Measurements from ENCODE around the gene GATAD2A. TPM values are rescaled to one million over a fixed set of nuclear protein-coding genes. Genes with fewer than 3 reads are reported as not detected.
A peak's percentile ranks its signal among the peaks of the same experiment; 100 is the strongest.
"Not testable (repeated sequence)": the region's sequence is repeated elsewhere in the genome, so short reads cannot be mapped to it uniquely, and the experiment has no call there.

The GATAD2A gene
- polyA plus RNA-seq, 1 donor (not counting 4 experiments of a cell fraction or from before 2014, with no cell fraction given): 28.4 TPM

DNA sequence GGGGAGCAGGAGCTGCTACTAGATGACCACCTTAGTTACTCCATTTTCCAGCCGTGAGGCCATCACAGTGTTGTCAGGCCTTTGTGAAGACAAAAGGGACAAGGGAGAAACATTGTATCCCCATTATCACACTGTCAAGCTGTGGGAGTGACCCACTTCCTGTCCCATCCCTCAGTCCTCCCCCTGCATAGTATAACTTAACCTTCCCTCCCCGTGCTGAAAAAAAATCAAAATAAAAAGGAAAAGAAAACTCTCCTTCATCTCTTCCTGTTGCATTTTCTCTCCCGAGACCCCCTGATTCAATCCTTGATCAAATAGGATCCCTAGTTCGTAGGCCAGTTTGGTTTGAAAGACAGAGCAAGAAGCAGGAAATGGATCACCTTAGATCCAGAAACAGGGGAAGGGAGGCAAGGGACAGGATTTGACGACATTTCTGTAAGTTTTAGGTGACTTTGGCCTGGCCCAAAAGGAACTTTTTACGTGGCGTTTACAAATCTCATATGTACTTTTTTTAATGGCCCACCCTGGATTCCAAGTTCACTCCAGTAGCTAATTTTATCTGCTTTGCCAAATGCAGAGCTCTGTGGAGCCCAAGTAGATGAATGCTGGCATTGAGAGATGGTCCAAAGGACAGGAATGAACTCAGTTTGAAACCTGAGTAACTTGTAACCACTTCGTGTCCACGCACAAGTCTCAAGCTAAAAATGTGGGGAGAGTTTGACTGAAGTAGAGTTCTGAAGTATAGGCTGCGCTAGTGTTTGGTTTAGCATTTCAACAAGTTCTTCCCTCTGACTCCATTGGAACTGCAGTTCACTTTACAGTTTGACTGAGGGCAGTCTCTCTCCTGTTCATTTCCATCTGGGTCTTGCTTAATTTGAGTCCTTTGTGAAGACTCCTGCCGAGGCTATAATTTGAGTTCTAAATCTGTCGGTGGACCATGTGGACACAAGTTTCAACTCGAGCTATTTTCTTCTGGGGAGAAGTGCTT is 16.6 kb upstream of the GATAD2A start:
- dilution Hi-C loops (cut with MboI; ENCODE audit: extremely low pct_ligation_motif_present, low sequenced_read_pairs): no loop called here

DNA sequence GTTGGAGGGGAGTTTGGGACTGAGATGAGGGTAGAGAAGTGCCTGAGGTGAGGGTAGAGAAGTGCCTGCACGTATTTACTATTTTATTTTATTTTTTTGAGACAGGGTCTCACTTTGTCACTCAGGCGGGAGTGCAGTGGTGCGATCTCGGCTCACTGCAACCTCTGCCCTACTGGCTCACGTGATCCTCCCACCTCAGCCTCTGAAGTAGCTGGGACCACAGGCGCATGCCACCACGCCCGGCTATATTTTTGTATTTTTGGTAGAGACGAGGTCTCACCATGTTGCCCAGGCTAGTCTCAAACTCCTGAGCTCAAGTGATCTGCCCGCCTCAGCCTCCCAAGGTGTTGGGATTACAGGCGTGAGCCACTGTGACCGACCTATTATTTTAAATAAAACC is 15.8 kb upstream of the GATAD2A start:
- FAIRE-seq; H3K27ac ChIP-seq (ENCODE audit: control insufficient read depth, insufficient read depth, low read length); dilution Hi-C loops (cut with MboI; ENCODE audit: extremely low pct_ligation_motif_present, low sequenced_read_pairs); H3K27me3 ChIP-seq (ENCODE audit: control insufficient read depth, extremely low read depth, insufficient read depth, low read length); H3K9ac ChIP-seq (ENCODE audit: control insufficient read depth, extremely low read depth, insufficient read depth, low read length); DNase-seq (ENCODE audit: low read depth, low spot score); H3K9me1 ChIP-seq (ENCODE audit: control insufficient read depth, extremely low read depth, insufficient read depth, low read length); H3K36me3 ChIP-seq (ENCODE audit: control insufficient read depth in 2 of 2, extremely low read depth in 1 of 2, insufficient read depth in 2 of 2, low read length in 2 of 2); H2AFZ ChIP-seq (ENCODE audit: control insufficient read depth, low read length); H3K4me3 ChIP-seq (ENCODE audit: control insufficient read depth in 2 of 3, extremely low read depth in 1 of 3, insufficient read depth in 2 of 3, low read depth in 1 of 3, low read length in 3 of 3); H3K9me3 ChIP-seq (ENCODE audit: control insufficient read depth, low read depth, low read length); H4K20me1 ChIP-seq (ENCODE audit: control insufficient read depth, extremely low read depth, insufficient read depth, low read length): not testable (repeated sequence)
- peaks cover 36% of the 10 kb centered on the region for H3K4me1 ChIP-seq (ENCODE audit: control insufficient read depth, extremely low read depth, insufficient read depth, low read length)
- H3K4me2 ChIP-seq (ENCODE audit: control insufficient read depth, extremely low read depth, insufficient read depth, low read depth, low read length): peak overlapping the region; percentile 59
- peaks cover 82% of the 10 kb centered on the region for H3K79me2 ChIP-seq (ENCODE audit: control insufficient read depth, insufficient read depth, low read length)

More for the DNA sequence above, 16.6 kb upstream of the GATAD2A start:
- H3K27me3 ChIP-seq (ENCODE audit: control insufficient read depth, extremely low read depth, insufficient read depth, low read length): no peaks in the 10 kb centered on the region
- peak overlapping the region; percentile 59 for H3K4me2 ChIP-seq (ENCODE audit: control insufficient read depth, extremely low read depth, insufficient read depth, low read depth, low read length)
- H4K20me1 ChIP-seq (ENCODE audit: control insufficient read depth, extremely low read depth, insufficient read depth, low read length): no peaks in the 10 kb centered on the region
- peak overlapping the region; percentile 6 to 12 (median 11) for H3K4me3 ChIP-seq (ENCODE audit: control insufficient read depth in 2 of 3, extremely low read depth in 1 of 3, insufficient read depth in 2 of 3, low read depth in 1 of 3, low read length in 3 of 3)
- TF ChIP-seq, protein P1, sequence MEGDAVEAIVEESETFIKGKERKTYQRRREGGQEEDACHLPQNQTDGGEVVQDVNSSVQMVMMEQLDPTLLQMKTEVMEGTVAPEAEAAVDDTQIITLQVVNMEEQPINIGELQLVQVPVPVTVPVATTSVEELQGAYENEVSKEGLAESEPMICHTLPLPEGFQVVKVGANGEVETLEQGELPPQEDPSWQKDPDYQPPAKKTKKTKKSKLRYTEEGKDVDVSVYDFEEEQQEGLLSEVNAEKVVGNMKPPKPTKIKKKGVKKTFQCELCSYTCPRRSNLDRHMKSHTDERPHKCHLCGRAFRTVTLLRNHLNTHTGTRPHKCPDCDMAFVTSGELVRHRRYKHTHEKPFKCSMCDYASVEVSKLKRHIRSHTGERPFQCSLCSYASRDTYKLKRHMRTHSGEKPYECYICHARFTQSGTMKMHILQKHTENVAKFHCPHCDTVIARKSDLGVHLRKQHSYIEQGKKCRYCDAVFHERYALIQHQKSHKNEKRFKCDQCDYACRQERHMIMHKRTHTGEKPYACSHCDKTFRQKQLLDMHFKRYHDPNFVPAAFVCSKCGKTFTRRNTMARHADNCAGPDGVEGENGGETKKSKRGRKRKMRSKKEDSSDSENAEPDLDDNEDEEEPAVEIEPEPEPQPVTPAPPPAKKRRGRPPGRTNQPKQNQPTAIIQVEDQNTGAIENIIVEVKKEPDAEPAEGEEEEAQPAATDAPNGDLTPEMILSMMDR (optimal IDR thresholded peaks at IDR 0.05 in 1 of 3, IDR thresholded peaks at IDR 0.05 in 1 of 3, conservative IDR thresholded peaks at IDR 0.05 in 1 of 3; ENCODE audit: extremely low read depth in 1 of 3, insufficient read depth in 2 of 3, low read length in 3 of 3): no peak
- H3K27ac ChIP-seq (ENCODE audit: control insufficient read depth, insufficient read depth, low read length): peak overlapping the region; percentile 32
- peaks cover 36% of the 10 kb centered on the region for H3K4me1 ChIP-seq (ENCODE audit: control insufficient read depth, extremely low read depth, insufficient read depth, low read length)
- DNase-seq (ENCODE audit: low read depth, low spot score) (no peak), FAIRE-seq (peak; percentile 29)
- peaks cover 3% of the 10 kb centered on the region for H3K9me1 ChIP-seq (ENCODE audit: control insufficient read depth, extremely low read depth, insufficient read depth, low read length)
- peak overlapping the region; percentile 28 for H2AFZ ChIP-seq (ENCODE audit: control insufficient read depth, low read length)
- peaks cover 0 to 4% of the 10 kb centered on the region in 2 experiments for H3K36me3 ChIP-seq (ENCODE audit: control insufficient read depth in 2 of 2, extremely low read depth in 1 of 2, insufficient read depth in 2 of 2, low read length in 2 of 2)
- no peaks in the 10 kb centered on the region for H3K9me3 ChIP-seq (ENCODE audit: control insufficient read depth, low read depth, low read length)
- peaks cover 74% of the 10 kb centered on the region for H3K79me2 ChIP-seq (ENCODE audit: control insufficient read depth, insufficient read depth, low read length)
- peak overlapping the region; percentile 23 for H3K9ac ChIP-seq (ENCODE audit: control insufficient read depth, extremely low read depth, insufficient read depth, low read length)

DNA sequence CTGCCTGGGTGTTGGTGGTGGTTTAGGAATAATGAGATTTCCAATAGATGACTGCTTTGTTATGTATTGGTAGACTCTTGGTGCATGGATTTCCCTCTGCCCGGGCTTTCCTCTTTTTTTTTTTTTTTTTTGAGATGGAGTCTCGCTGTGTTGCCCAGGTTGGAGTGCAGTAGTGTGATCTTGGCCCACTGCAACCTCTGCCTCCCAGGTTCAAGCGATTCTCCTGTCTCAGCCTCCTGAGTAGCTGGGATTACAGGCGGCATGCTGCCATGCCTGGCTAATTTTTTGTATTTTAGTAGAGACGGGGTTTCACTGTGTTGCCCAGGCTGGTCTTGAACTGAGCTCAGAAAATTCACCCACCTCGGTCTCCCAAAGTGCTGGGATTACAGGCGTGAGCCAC is 11.1 kb upstream of the GATAD2A start:
- H4K20me1 ChIP-seq (ENCODE audit: control insufficient read depth, extremely low read depth, insufficient read depth, low read length); FAIRE-seq; H3K9me1 ChIP-seq (ENCODE audit: control insufficient read depth, extremely low read depth, insufficient read depth, low read length); H3K9me3 ChIP-seq (ENCODE audit: control insufficient read depth, low read depth, low read length); H3K27me3 ChIP-seq (ENCODE audit: control insufficient read depth, extremely low read depth, insufficient read depth, low read length); DNase-seq (ENCODE audit: low read depth, low spot score); H3K36me3 ChIP-seq (ENCODE audit: control insufficient read depth in 2 of 2, extremely low read depth in 1 of 2, insufficient read depth in 2 of 2, low read length in 2 of 2); H3K27ac ChIP-seq (ENCODE audit: control insufficient read depth, insufficient read depth, low read length); dilution Hi-C loops (cut with MboI; ENCODE audit: extremely low pct_ligation_motif_present, low sequenced_read_pairs); H3K4me3 ChIP-seq (ENCODE audit: control insufficient read depth in 2 of 3, extremely low read depth in 1 of 3, insufficient read depth in 2 of 3, low read depth in 1 of 3, low read length in 3 of 3); H2AFZ ChIP-seq (ENCODE audit: control insufficient read depth, low read length); H3K9ac ChIP-seq (ENCODE audit: control insufficient read depth, extremely low read depth, insufficient read depth, low read length): not testable (repeated sequence)
- H3K4me2 ChIP-seq (ENCODE audit: control insufficient read depth, extremely low read depth, insufficient read depth, low read depth, low read length): peak overlapping the region; percentile 51
- H3K4me1 ChIP-seq (ENCODE audit: control insufficient read depth, extremely low read depth, insufficient read depth, low read length): peaks cover 10% of the 10 kb centered on the region
- H3K79me2 ChIP-seq (ENCODE audit: control insufficient read depth, insufficient read depth, low read length): peaks cover 91% of the 10 kb centered on the region
